Inflammatory macrophage (primary cell): ENCODE data around the gene XAB2.

Source experiments
- DNase-seq, 2 donors: peaks; one replicate each; pipeline ENCODE4 v3.0.0-alpha.2; 2020 to 2022

Gene XAB2

GRCh38 chr19:7632340-7633203, 3.2 kb upstream of the XAB2 start:
- no peak for DNase-seq

- no peak for DNase-seq
Observed at GRCh38 chr19:7631577-7631976, 2.2 kb upstream of the XAB2 start.

GRCh38 chr19:7628589-7629311, 595 bp downstream of the XAB2 start:
- no peak for DNase-seq

GRCh38 chr19:7627166-7627565, 2.2 kb downstream of the XAB2 start:
- DNase-seq = no peak

GRCh38 chr19:7625763-7626372, 3.5 kb downstream of the XAB2 start:
- no peak for DNase-seq

GRCh38 chr19:7624810-7625209, 4.5 kb downstream of the XAB2 start:
- DNase-seq = no peak

- DNase-seq = no peak
Observed at GRCh38 chr19:7623725-7624603, 5.4 kb downstream of the XAB2 start.

- no peak for DNase-seq
Observed at GRCh38 chr19:7622933-7623685, 6.2 kb downstream of the XAB2 start.

GRCh38 chr19:7620442-7621412, 8.6 kb downstream of the XAB2 start:
- DNase-seq = no peak

GRCh38 chr19:7619671-7620441, 9.5 kb downstream of the XAB2 start:
- no peak for DNase-seq

- DNase-seq = no peak
Observed at GRCh38 chr19:7618771-7619510, 10.4 kb downstream of the XAB2 start.

GRCh38 chr19:7618348-7618747, 11.0 kb downstream of the XAB2 start:
- no peak for DNase-seq

- peak in 1 of 2 donors; percentile 37 for DNase-seq
Observed at GRCh38 chr19:7617735-7618134, 11.6 kb downstream of the XAB2 start.

GRCh38 chr19:7617172-7617571, 12.2 kb downstream of the XAB2 start:
- DNase-seq = no peak

- DNase-seq = no peak
Observed at GRCh38 chr19:7614859-7615741, 14.2 kb downstream of the XAB2 start.

GRCh38 chr19:7612282-7613274, 16.8 kb downstream of the XAB2 start:
- no peak for DNase-seq
